Measurements from ENCODE around the gene ESYT2.
"Not testable (repeated sequence)": the region's sequence is repeated elsewhere in the genome, so short reads cannot be mapped to it uniquely, and the experiment has no call there.

The ESYT2 gene

GRCh38 chr7:158705234-158705850 is 124.0 kb downstream of the ESYT2 start:
- FAIRE-seq (no peak), DNase-seq (ENCODE audit: extremely low spot score, insufficient read length, low read depth) (no peak)

DNA sequence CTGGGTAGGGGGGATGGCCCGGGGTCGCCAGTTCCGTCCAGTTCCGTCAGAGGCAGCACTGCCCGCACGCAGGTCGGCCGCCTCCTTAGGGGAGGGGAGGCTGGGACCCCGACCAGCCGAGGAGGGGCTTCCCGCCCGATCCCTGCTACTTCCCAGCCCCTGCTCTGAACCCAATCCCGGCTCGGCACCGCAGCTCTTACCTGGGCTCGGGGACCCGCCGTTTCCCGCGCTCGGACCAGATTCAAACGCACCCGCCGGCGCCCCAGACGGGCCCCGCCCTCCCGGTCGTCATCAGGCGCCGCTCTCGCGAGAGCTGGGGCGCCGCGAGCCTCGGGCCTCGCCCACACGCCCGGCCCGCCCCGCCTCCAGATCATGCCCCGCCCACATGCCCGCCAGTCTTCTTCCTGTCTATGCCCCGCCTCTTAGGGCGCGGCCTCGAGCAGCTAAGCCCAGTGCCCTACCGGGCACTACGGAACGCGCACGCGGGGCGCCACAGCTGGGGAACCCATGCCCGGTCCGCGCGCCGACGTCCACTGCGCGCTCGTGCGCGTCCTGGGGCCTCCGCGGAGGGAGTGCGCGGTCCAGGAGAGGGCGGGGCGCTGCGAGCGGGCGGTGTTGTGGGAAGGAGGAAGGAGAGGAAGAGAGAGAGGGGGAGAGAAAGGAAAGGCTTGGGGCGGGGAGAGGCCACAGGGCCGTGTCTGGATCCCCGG is 124.6 kb downstream of the ESYT2 start, which contains the start of gene NCAPG2:
Gene NCAPG2 (minus strand): TSS at position 281 of the 710 bp plus-strand sequence. CDS start 2,905 bp downstream, outside the sequence.
- FAIRE-seq (peak; percentile 97), DNase-seq (ENCODE audit: extremely low spot score, insufficient read length, low read depth) (peak; percentile 98)

DNA sequence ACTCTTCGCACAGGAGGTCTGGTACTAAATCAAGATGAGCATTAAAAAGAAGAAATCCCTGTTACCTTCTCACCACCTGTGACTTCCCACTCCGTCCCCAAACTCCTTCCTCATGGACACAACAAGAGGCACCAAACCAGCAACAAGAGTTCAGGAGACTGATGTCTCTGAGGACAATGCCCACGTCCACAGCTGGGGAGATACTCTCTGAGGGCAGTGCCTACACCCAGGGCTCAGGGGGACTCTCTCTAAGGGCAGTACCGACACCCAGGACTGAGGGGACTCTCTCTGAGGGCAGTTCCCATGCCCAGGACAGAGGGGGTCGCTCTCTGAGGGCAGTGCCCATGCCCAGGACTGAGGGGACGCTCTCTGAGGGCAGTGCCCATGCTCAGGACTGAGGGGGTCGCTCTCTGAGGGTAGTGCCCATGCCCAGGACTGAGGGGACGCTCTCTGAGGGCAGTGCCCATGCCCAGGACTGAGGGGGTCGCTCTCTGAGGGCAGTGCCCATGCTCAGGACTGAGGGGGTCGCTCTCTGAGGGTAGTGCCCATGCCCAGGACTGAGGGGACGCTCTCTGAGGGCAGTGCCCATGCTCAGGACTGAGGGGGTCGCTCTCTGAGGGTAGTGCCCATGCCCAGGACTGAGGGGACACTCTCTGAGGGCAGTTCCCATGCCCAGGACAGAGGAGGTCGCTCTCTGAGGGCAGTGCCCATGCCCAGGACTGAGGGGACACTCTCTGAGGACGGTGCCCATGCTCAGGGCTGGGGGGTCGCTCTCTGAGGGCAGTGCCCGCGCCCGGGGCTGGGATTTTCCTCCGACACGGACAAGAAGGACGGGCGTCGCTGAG is 125.4 kb downstream of the ESYT2 start:
- not testable (repeated sequence) for FAIRE-seq; DNase-seq (ENCODE audit: extremely low spot score, insufficient read length, low read depth)

GRCh38 chr7:158702944-158703343 is 126.4 kb downstream of the ESYT2 start:
- no peak for FAIRE-seq
- DNase-seq (ENCODE audit: extremely low spot score, insufficient read length, low read depth), result no peak

DNA sequence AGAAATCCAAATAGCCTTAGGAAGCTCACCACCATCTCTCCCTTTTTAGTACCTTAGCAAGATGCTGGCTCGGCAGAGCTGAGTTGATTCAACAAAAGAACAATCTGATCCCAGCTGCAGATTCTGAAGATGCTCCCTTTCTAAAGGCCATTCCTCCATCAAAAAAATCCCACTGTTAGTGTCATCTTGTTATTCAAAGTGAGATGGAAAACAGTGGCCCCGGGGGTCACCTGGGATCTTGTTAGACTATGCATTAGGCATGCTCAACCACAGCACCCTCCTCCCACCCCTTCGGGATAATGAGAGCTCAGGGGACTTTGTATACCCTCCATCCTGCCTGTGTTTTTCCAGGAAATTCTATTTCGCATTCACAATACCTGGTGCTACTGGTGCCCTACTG is 127.1 kb downstream of the ESYT2 start:
- DNase-seq (ENCODE audit: extremely low spot score, insufficient read length, low read depth) (no peak), FAIRE-seq (no peak)

DNA sequence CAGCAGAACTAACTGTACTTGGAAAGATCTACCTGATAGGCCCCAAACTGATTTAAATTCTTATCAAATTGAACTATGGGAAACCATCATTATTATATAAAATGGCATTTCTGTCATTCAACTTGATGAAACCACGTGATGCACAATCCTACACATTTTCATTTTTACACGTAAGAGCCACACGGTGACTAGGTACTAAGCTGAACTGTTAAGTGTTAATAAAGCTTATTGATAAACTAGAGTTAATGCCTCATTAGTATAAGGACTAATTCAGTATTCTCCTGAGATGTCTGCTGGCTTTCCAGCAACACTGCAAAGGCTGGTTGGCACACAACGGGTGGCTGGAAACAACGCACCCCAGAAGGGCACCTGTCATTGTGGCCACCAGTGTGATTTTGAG is 129.3 kb downstream of the ESYT2 start:
- FAIRE-seq (no peak), DNase-seq (ENCODE audit: extremely low spot score, insufficient read length, low read depth) (no peak)

GRCh38 chr7:158699341-158699740 is 130.0 kb downstream of the ESYT2 start:
- DNase-seq (ENCODE audit: extremely low spot score, insufficient read length, low read depth) (no peak), FAIRE-seq (no peak)

- FAIRE-seq, result no peak
Observed at GRCh38 chr7:158698657-158699195, 130.6 kb downstream of the ESYT2 start.

GRCh38 chr7:158697597-158697996 is 131.7 kb downstream of the ESYT2 start:
- DNase-seq (ENCODE audit: extremely low spot score, insufficient read length, low read depth); FAIRE-seq: not testable (repeated sequence)

More at GRCh38 chr7:158698657-158699195, 130.6 kb downstream of the ESYT2 start:
- DNase-seq (ENCODE audit: extremely low spot score, insufficient read length, low read depth), result no peak

- FAIRE-seq, result no peak
- DNase-seq (ENCODE audit: extremely low spot score, insufficient read length, low read depth), result no peak
Observed at GRCh38 chr7:158695726-158696452, 133.4 kb downstream of the ESYT2 start.

GRCh38 chr7:158695056-158695455 is 134.3 kb downstream of the ESYT2 start:
- no peak for FAIRE-seq

DNA sequence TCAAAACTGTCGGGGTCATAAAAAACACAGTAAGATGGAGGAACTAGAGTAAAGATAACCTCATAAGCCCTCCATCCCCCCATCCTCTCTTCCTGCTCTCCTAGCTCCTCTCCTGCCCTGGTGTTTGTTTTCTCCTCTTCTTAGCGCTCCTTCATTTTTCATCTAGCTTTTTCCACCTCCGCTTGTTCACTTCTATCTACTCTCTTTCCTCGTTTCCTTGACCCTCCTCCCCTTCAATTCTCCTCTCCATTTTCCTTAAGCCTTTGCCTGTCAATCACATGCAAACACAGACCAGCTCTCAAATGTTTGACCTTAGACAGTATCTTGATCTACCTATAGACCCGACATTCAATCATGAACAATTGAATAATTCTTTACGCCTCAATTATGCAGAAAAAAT is 134.7 kb downstream of the ESYT2 start:
- DNase-seq (ENCODE audit: extremely low spot score, insufficient read length, low read depth) (no peak), FAIRE-seq (no peak)

More at GRCh38 chr7:158695056-158695455, 134.3 kb downstream of the ESYT2 start:
- no peak for DNase-seq (ENCODE audit: extremely low spot score, insufficient read length, low read depth)

DNA sequence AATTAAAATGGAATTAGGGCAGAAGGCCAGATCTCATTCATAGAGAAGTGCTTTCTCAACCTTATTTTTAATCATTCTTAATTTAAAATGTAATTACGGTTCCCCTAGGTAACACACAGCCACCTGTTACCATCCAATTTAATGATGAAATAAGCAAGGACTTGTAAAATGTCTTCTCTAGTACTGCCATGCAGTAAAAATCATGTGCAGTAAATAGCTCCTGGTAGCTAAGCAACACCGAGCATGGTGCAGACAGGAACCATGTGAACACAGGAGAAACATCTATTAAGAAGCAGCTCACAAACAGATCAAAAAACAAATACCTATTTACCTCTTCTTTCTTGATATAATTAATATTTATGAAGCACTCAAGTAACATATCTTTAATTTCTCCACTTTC is 139.8 kb downstream of the ESYT2 start:
- DNase-seq (ENCODE audit: extremely low spot score, insufficient read length, low read depth) (no peak), FAIRE-seq (no peak)

DNA sequence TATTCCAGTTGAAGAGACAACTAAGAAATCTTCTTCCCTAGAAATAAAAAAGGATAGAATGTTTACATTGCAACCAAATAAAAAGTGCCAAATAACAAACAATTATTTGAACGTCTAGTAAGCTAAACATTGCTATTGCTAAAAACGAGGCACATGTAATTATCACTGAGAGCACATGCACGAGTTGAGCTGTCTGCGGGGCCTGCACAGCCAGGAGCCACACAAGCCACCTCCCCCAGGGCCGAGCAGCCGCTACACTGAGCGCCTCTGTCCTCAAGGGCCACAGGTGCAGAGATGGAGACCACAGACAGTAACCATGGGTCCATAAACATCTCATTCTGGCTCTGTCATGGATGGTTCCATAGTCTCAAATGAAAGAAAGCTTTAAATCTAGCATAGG is 141.9 kb downstream of the ESYT2 start:
- DNase-seq (ENCODE audit: extremely low spot score, insufficient read length, low read depth) (no peak), FAIRE-seq (no peak)

GRCh38 chr7:158685693-158686092 is 143.6 kb downstream of the ESYT2 start:
- DNase-seq (ENCODE audit: extremely low spot score, insufficient read length, low read depth), result no peak
- no peak for FAIRE-seq

DNA sequence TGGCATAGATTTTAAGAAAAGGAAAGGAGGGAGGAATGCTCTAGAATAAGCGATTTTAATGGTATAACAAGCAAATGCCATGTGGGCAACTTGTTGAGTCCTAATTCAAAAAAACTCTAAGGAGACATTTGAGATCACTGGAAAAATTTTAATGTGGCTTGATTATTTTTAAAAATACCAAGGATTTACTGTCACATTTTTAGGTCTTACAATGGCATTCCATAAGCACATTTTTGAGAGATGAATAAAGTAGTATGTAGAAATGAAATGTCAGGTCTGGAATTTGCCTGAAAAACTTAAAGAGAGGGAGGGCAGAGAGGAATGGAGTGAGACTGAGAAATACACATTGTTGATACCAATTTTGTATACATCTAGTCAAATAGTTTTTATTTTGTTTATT is 145.0 kb downstream of the ESYT2 start:
- DNase-seq (ENCODE audit: extremely low spot score, insufficient read length, low read depth) (no peak), FAIRE-seq (no peak)

GRCh38 chr7:158683541-158683940 is 145.8 kb downstream of the ESYT2 start:
- FAIRE-seq (no peak), DNase-seq (ENCODE audit: extremely low spot score, insufficient read length, low read depth) (no peak)

GRCh38 chr7:158682456-158682855 is 146.9 kb downstream of the ESYT2 start:
- FAIRE-seq, result no peak
- DNase-seq (ENCODE audit: extremely low spot score, insufficient read length, low read depth), result no peak
